ENCODE results near the gene ABCF3.

- TF ChIP-seq, protein P1, sequence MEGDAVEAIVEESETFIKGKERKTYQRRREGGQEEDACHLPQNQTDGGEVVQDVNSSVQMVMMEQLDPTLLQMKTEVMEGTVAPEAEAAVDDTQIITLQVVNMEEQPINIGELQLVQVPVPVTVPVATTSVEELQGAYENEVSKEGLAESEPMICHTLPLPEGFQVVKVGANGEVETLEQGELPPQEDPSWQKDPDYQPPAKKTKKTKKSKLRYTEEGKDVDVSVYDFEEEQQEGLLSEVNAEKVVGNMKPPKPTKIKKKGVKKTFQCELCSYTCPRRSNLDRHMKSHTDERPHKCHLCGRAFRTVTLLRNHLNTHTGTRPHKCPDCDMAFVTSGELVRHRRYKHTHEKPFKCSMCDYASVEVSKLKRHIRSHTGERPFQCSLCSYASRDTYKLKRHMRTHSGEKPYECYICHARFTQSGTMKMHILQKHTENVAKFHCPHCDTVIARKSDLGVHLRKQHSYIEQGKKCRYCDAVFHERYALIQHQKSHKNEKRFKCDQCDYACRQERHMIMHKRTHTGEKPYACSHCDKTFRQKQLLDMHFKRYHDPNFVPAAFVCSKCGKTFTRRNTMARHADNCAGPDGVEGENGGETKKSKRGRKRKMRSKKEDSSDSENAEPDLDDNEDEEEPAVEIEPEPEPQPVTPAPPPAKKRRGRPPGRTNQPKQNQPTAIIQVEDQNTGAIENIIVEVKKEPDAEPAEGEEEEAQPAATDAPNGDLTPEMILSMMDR (IDR thresholded peaks at IDR 0.05 in 8 of 11, conservative IDR thresholded peaks at IDR 0.05 in 3 of 11), result no peak
- no peak for TF ChIP-seq POLR2A (IDR thresholded peaks at IDR 0.05)
These were observed 30.9 kb upstream of the ABCF3 start, which contains the start of gene DVL3 for GRCh38 chr3:184154885-184155643.
